C4-2B (cell line): Measurements from ENCODE around the gene CCR5AS.

Experiments used
- H3K27ac ChIP-seq: fragments of 450-650 bp; 2 replicates; pipeline ENCODE4 v1.5.1; 2017
- ZFX ChIP-seq: fragments of 450-650 bp; IDR thresholded peaks from 2 replicates; pipeline ENCODE4 v1.6.1; 2017
- TF ChIP-seq, protein P1 (sequence below): fragments of 450-650 bp; conservative IDR thresholded peaks from 2 replicates; pipeline ENCODE4 v1.5.1; 2017; ENCODE audit warnings: mild to moderate bottlenecking

CCR5AS gene

DNA sequence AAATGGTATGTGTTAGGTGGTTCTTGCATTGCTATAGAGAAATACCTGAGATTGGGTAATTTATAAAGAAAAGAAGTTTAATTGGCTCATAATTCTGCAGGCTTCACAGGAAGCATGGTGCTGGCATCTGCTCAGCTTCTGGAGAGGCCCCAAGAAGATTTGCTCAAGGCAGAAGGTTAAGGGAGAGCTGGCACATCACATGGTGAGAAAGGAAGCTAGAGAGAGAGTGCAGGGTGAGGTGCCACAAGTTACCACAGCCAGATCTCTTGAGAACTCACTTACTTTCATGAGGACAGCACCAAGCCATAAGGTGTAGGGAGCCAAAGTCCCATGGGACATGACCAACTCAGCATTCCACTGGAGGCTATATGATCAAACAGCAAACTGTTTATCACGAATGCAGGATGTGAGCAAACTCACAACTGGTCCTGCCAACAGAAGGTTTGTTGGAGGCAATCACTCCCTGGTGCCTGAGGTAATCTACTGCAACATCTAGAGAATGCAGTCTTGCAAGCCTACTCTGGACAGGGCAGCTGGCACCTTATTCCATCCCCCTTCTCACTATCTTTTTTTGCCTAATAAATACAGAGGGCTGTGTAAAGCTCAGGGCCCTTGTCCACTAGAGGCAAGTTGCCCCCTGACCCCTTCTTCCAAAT lies 81.1 kb downstream of the CCR5AS start:
- no peak for TF ChIP-seq ZFX
- TF ChIP-seq, protein P1, sequence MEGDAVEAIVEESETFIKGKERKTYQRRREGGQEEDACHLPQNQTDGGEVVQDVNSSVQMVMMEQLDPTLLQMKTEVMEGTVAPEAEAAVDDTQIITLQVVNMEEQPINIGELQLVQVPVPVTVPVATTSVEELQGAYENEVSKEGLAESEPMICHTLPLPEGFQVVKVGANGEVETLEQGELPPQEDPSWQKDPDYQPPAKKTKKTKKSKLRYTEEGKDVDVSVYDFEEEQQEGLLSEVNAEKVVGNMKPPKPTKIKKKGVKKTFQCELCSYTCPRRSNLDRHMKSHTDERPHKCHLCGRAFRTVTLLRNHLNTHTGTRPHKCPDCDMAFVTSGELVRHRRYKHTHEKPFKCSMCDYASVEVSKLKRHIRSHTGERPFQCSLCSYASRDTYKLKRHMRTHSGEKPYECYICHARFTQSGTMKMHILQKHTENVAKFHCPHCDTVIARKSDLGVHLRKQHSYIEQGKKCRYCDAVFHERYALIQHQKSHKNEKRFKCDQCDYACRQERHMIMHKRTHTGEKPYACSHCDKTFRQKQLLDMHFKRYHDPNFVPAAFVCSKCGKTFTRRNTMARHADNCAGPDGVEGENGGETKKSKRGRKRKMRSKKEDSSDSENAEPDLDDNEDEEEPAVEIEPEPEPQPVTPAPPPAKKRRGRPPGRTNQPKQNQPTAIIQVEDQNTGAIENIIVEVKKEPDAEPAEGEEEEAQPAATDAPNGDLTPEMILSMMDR: no peak
- H3K27ac ChIP-seq: no peak overlapping the region

DNA sequence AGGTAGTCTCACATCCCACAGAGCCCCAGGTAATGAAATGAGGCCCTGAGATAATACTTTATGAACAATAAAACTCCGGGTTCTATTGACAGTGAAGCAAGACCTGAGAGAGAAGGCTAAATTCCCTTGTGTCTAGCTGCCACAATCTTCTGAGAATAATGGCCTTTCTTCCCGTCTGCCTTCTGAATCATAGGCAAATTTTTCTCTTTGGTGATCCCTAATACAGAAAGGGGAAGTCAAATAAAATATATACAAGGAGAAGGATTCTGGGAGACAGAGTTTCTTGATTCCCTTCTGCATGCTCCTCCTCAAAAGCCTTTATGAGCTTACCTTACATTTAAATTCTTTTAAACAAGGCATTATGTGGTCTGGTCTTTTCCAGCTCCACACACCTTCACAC lies 82.8 kb downstream of the CCR5AS start:
- H3K27ac ChIP-seq: no peak overlapping the region
- TF ChIP-seq, protein P1: no peak
- TF ChIP-seq ZFX: no peak

DNA sequence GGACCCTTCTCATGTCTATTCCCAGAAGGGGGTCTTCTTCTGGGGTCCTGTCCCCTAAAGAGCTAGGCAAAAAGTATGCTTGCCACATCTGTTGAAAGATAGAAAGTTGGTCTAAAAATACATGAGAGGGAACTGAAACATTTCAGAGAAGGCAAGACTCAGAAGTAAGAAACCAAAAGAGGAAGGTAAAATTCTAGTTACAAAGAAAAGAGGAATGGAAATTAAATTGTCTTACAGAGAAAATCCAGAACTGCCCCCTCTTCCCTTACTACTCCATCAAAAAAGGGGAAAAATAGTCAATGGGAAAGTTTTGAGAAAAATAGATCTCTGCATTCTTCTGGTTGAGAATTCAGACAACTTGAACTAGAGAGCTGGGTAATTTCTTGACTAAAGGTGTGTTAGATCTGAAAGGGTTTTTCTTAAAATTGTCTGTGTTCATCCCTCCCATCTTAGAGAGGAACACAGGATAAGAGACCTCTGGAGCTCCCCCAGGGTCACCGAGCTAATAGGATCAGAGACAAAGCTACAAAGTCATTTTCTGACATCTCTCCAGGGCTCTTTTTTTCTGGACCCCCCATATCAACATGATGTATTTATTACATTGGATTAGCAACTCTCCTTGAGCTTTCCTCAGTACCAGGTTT lies 85.3 kb downstream of the CCR5AS start:
- no peak overlapping the region for H3K27ac ChIP-seq
- TF ChIP-seq, protein P1: no peak
- no peak for TF ChIP-seq ZFX

DNA sequence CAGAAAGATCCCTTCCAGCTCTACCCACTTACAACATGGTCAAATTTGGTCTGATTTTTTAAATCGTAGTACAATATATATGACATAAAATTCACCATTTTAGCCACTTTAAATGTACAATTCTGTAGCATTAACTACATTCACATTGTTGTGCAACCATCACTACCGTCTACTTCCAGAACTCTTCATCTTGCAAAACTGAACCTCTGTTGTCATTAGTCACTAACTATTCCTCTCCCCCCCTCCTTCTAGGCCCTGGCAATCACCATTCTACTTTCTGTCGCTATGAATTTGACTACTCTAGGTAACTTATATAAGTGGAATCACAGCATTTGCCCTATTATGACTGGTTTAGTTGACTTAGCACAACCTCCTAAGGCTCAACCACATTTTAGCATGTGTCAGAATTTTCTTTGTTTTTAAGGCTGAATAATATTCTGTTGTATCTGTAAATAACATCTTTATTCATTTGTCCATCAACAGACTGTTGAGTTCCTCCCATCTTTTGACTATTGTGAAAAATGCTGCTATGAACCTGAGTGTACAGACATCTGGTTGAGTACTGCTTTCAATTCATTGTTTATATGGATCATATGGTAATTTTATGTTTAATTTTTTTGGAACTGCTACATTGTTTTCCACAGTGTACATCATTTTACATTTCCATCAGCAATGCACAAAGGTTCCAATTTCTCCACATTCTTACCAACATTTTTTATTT lies 88.5 kb downstream of the CCR5AS start:
- no peak overlapping the region for H3K27ac ChIP-seq
- TF ChIP-seq ZFX: no peak
- TF ChIP-seq, protein P1: no peak

DNA sequence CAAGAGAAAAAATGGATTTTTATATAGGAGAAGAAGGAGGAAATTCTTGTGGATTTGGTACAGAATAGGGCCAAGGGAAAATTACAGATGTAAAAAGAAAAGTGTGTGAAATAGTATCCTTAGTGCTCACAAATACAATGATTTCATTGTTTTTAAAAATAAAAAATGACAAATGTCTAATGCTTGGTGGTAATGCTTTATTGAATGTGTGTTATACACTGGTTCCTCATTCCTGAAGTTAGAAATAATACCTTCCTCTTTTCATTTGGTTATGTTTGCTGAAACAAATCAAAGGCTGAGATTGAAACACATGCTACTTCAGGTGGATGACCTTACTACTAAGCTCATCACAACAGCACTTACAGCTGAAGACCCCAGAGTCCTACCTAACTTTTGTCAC lies 90.7 kb downstream of the CCR5AS start:
- TF ChIP-seq ZFX: no peak
- TF ChIP-seq, protein P1: no peak

DNA sequence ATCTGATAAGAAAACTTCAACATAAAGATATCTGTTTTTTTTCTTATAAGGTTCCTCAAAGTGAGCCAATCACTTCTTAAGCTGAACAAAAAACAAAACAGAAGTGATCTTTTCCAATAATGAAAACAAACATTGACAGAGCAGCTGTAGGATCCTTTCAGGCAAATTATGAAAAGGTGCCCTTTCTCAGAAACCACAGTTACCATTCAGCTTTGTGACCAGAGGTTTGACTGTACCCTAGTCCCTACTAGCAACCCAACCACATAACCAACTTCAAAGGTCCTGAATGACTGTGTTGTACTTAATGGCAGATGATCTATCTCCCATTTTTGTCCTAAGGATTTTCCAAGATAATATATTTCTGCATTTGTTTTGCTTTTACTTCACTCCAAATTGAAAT lies 92.3 kb downstream of the CCR5AS start:
- no peak overlapping the region for H3K27ac ChIP-seq
- no peak for TF ChIP-seq ZFX
- TF ChIP-seq, protein P1: no peak

More for the DNA sequence above, 90.7 kb downstream of the CCR5AS start:
- no peak overlapping the region for H3K27ac ChIP-seq
